ENCODE measurements around the gene NAGPA.
"Not testable (repeated sequence)": the region's sequence is repeated elsewhere in the genome, so short reads cannot be mapped to it uniquely, and the experiment has no call there.

Gene NAGPA

GRCh38 chr16:5062051-5062450 lies 28.3 kb upstream of the NAGPA start:
- no peak for DNase-seq (ENCODE audit: low spot score)

DNA sequence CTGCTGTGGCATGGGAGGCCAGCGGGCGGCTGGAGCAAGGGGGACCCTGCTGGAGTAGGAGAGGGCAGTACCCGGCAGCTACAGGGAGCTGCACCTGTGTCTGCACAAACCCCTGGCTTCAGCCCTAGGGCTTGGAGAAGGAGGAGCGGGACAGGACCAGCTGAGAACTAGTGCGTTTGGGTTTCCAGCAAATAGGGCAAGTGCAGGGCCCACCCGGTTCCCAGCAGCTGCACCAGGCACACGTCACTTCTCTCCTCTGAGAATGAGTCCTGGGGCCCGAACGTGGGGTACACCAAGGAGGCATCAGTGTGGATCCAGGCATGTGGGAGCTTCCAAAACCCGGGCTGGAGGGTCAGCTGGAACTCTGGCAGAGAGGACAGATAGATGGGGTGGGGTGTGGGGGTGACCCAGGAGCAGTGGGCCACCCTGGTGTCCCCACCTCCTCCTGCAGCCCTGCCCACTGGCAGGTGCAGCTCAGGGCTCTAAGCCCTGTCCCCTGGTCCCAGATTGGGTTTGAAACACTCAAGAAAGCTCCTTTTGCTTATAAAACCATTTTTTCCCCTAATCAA lies 26.4 kb upstream of the NAGPA start:
- no peak for DNase-seq (ENCODE audit: low spot score)

DNA sequence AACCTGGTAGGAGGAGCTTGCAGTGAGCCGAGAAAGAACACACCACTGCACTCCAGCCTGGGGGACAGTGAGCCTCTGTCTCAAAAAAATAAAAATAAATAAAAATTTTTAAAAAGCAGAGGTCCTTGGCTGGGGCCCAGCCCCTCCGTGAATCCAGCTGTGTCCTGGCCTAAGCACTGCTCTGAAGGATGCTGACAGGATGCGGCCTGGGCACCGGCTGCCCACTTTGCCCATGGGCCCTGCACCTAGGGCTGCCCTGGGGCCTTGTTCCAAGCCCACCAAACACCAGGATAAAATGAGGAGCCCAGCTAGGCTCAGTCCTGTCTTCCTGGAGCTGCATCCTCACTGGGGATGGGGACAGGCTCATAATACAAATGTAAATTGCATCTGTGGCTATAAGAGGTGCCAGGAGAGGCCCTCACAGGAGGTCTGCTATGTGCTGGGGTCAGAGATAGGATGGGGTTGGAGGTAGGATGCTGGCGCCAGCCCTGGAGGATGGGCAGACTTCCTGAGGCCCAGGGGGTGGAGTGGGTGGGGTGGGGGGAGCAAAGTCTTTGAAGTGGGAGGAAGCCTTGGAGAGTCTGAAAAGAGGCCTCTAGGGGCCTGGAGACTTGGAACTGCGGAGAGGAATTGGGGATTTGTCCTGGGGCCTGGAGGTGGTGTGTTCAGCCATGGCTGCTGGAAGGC lies 25.8 kb upstream of the NAGPA start:
- DNase-seq (ENCODE audit: low spot score), result no peak

GRCh38 chr16:5058476-5058875 lies 24.7 kb upstream of the NAGPA start:
- DNase-seq (ENCODE audit: low spot score), result no peak

DNA sequence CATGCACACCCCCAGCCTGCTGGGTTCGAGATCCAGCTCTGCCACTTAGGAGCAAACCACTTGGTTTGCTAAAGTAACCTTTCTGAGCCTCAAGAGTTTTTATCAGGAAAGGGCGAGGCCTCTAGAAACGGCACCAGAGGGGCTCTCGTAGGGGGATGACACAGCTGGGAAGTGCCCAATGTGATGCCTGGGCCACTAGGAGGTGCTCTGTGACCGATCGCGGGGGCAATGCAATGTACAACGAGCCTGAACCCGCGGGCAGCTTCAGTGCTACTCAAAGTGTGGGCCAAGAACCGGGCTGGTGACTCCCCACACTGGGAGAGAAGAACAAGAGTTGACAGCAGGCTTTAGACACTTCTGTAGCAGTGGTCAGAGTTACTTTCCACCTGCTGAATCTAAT lies 22.6 kb upstream of the NAGPA start:
- no peak for DNase-seq (ENCODE audit: low spot score)

DNA sequence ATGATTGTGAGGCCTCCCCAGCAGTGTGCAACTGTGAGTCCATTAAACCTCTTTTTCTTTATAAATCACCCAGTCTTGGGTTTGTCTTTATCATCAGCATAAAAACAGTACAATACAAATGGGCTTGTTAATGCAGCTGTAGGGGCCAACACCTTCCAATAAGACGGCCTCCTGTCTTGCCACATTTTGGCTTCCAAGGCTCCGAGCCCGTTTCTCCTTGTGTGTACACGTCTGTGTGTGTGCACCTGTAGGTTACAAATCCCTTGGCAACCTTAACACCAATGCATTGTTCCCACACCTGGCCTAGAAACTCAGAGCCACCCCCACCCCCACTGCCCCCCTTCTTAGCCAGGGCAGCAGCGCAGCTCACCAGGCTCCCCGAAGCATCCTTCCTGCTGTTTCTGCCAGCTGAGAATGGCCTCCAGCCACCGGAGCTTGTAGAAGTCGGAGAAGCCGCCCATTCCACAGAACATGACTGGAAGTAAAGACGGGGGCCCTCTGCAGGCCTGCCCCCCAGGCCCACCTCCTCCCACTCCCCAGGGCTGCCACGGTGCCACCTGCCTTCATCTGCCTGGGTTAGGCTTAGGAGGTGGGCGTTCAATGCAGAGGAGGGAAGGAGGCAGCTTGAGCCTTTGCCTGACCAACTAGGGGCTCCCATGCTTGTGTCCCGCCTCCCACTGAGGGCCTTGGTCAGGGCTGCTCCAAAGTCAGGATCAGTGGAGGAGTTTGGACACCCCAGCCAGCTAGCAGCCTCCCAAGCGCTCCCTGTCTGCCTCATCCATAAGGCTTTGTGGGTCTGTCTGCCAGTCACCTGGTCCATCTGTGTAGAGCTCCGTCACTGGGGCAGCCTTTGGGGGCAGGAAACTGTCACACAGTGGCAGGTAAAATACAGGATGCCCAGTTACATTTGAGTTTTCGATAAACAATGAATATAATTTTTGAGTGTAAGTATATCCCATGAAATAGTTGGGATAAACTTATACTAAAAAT lies 21.4 kb upstream of the NAGPA start:
- no peak for DNase-seq (ENCODE audit: low spot score)

DNA sequence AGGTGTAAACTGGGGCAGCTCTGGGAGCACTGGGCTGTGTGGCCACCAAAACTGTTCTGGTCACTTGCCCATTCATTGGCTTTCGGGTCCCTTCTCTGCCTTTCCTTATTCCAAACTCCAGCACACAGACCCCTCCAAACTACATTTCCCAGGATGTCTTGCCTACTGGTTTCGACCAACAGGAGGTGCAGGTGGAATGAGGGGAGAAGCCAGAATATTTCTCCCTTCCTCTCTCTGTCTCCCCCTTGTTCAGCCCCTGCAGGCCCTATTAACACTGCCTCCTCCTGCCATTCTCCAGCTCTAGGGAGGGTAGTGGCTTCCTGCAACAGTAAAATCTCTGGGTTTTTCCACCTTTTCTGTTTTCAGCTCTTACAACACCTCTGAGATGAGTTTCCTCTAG lies 13.2 kb upstream of the NAGPA start:
- DNase-seq (ENCODE audit: low spot score), result no peak

DNA sequence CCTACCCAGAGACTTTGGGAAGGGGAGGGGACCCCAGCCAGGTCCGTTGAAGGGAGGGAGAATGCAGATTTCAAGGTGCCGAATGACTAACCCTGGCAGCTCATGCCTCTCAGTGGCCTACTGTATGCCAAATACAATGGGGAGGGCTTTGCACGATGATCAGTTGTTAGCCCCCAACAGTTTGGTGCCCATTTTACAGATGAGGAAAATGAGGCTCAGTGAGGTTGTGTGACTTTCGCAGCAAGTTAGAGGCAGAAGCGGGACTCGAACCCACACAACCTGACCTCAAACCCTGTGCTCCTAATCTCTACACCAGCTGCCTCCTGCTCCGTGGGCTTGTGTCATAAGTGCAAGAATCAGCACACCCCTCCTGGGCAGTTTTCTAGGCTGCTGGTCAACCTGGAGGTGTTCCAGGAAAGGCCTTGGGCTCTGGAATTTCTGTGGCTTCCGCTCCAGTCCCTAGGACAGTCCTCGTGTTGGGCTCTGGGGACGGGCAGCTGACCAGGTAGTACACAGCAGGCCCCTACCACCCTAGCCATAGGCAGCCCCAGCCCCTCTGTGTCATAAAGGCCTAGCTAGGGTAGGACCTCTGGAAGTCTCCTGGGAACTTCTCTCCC lies 11.9 kb upstream of the NAGPA start:
- no peak for DNase-seq (ENCODE audit: low spot score)

- DNase-seq (ENCODE audit: low spot score), result not testable (repeated sequence)
Observed at GRCh38 chr16:5044581-5044980, 10.8 kb upstream of the NAGPA start.

GRCh38 chr16:5044011-5044540 lies 10.3 kb upstream of the NAGPA start:
- DNase-seq (ENCODE audit: low spot score), result no peak

DNA sequence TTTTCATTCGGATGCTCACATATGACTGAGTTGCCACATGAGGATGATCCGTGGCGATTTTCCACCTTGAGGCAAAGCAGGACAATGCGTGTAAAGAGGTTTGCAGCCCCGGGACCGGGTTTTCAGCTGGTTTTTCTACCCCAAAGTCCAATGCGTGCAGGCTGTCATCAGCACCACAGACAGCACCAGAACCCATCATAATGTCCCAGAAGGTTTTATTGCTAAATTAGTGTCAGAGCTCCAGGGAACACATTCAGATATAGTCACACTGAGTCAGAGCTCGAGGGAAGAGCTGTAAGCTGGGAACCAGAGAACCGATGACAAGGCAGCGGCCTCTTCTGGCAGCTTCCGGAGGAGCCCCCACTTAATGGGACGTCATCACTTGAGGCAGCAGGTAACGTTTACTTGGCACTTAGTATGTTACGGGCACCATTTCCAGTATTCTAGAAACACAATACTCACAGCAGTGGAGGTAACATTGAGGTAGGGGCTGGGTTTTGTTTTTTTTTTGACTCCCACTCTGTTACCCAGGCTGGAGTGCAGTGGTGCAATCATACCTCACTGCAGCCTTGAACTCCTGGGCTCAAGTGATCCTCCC lies 8.9 kb upstream of the NAGPA start:
- DNase-seq (ENCODE audit: low spot score), result peak; percentile 21

DNA sequence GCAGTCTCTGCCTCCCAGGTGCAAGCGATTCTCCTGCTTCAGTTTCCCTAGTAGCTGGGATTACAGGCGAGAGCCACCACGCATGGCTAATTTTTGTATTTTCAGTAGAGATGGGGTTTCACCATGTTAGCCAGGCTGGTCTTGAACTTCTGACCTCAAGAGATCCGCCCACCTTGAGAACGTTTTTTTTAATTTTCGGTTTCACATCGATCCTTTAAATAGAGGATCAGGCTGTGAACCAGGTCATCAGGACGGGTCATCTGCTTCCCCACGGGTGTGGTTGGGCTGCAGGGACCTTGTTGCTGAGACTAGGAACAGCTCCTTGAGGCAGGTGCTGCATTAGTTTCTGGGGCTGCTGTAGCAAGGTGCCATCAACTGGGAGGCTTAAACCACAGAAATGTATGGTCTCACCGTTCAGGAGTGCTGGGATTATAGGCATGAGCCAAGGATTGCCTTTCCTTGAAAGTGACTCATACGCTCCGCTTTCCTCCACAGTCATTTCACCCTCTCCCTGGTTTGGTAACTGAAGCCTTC lies 7.9 kb upstream of the NAGPA start:
- DNase-seq (ENCODE audit: low spot score), result peak; percentile 92

- DNase-seq (ENCODE audit: low spot score), result no peak
Observed at GRCh38 chr16:5040451-5040850, 6.7 kb upstream of the NAGPA start.

DNA sequence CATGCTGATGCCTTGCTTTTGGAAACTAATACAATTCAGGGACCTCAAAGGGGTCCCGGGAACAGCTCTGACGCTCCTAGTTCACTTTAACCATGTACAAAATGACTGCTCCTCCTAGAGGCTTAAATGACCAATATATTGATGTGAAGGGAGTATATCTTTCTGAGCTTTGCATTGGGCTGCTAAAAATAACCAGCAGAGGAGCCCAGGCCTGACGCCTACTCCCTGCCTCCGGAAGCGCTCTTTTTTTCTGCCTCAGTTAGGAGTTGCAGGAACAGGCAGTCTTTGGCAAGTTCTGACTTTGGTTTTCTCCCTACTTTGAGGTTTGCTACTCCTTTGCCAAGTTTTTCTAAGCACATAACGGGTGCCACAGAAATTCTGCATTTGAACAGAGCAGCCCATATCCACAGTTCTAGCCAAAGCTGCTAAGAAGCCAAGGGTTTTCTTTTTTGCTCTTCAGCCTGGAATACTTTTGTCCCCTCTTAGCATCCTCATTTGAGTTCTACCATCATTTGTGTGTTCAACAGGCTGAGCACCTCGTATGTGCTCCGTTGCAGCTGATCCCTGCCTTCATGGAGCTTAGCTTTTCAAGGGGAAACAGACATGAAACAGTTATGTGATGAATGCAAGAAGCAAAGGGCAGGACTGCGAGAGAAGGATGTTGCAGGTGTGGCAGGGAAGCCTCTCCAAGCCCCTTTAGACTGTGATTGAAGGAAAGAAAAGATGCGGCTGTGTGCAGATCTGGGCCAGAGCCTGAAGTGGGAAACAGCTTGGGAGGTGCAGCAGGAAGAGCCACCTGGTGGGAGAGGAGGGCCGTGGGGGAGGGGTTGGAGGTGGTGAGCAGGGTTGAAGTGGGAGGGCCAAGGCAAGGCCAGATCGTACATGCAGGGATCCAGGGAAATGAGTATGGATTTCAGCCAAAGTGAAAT lies 2.8 kb upstream of the NAGPA start:
- DNase-seq (ENCODE audit: low spot score), result no peak

GRCh38 chr16:5035909-5036227 lies 2.1 kb upstream of the NAGPA start:
- no peak for DNase-seq (ENCODE audit: low spot score)

DNA sequence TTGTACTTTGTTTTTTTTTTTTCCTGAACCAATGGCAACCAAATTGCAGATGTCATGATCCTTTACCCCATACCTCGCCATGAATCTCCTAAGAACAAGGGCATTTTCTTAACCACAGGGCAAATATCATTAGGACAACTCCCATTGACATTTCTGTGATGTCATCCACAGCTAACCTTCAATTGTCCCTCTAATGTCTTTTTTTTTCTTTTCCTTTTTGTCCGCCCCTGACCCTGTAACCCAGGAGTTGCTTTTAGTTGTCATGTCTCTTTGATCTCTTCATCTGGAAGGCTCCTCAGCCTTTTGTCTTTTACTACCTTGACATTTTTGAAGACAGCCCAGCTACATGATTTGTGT lies 410 bp upstream of the NAGPA start:
- DNase-seq (ENCODE audit: low spot score), result no peak

DNA sequence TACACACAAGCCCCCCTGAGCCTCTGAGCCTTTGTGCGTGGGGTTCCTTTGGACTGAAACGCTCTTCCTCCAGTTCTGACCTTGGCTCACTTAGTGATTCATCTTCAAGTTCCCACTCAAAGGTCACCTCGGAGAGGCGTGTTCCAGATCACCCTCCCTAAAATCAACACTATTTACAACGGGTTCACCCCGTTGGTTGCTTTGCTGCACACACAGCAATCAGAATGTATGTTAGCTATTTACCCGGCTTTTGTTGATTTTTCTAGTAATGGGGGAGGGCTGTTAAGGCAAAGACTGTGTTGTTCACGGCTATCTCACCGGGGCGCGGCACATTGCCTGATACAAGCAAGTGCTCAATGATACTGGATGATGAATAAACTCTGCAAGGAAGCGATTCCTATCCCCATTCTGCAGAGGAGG lies 977 bp downstream of the NAGPA start:
- peak; percentile 30 for DNase-seq (ENCODE audit: low spot score)

DNA sequence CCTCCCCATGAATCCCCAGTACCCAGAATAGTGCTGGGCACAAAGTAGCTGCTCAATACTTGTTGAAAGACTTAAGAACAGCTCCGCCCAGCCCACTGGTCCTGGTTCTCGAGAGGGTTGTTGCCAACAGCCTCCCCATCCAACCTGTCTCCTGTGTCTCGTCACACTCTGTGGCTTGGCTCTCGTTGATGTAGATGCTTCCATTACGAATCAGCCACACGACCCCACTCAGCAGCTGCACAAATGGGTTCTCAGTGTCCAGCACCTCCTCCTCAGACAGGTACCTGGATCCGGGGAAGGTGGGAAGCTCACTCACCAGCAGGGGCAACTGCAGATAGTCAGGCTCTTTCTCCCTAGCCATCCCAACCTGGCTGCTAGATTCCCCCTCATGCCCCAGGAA lies 2.1 kb downstream of the NAGPA start:
- DNase-seq (ENCODE audit: low spot score), result peak; percentile 26

GRCh38 chr16:5030251-5030870 lies 3.4 kb downstream of the NAGPA start:
- no peak for DNase-seq (ENCODE audit: low spot score)

DNA sequence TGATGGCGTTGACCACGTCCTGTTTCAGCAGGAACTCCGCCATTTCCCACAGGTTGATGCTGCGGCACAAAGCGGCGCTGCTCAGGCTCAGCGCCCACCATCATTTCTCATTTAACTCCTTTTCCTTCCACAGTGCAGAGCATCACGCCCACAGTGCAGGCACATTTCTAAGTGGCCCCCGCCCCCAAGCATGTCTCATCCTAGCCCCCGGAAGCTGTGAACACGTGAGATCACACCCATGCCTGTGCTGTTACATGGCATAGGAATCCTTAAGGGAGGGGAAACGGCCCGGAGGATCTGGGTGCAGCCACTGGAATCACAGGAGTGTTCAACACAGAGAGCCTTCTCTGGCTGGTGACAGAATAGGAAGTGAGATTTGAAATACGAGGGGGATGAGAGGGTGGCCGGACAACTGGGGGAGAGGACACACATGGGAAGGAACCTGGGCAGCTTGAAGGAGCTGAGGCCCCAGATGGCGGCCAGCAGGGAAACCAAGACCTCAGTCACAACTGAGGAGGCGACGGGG lies 4.7 kb downstream of the NAGPA start:
- DNase-seq (ENCODE audit: low spot score), result no peak

Measured in kidney tubule cell (primary cell).